NCI-H128 (cell line): ENCODE data around the gene ARX.

Experiments used
- DNase-seq: peaks from one replicate; lab custom pipeline; 2025; ENCODE audit not compliant: unreplicated experiment; lab: John Stamatoyannopoulos, UW

The ARX gene

GRCh38 chrX:25001808-25002660, 13.7 kb downstream of the ARX start:
- no peak for DNase-seq

- DNase-seq = no peak
Measured at GRCh38 chrX:24999511-24999910, 16.3 kb downstream of the ARX start.

GRCh38 chrX:24996096-24996709, 19.6 kb downstream of the ARX start:
- no peak for DNase-seq

GRCh38 chrX:24993879-24994278, 21.9 kb downstream of the ARX start:
- no peak for DNase-seq

GRCh38 chrX:24990535-24990934, 25.2 kb downstream of the ARX start:
- DNase-seq = no peak

GRCh38 chrX:24988314-24988713, 27.5 kb downstream of the ARX start:
- no peak for DNase-seq

GRCh38 chrX:24987731-24988130, 28.0 kb downstream of the ARX start:
- DNase-seq = no peak

GRCh38 chrX:24985120-24985519, 30.6 kb downstream of the ARX start:
- no peak for DNase-seq

GRCh38 chrX:24983931-24984330, 31.8 kb downstream of the ARX start:
- DNase-seq = no peak

GRCh38 chrX:24982306-24982965, 33.3 kb downstream of the ARX start:
- no peak for DNase-seq

GRCh38 chrX:24981030-24981429, 34.7 kb downstream of the ARX start:
- no peak for DNase-seq

- no peak for DNase-seq
Measured at GRCh38 chrX:24979081-24979480, 36.7 kb downstream of the ARX start.

GRCh38 chrX:24969812-24970211, 46.0 kb downstream of the ARX start:
- DNase-seq = no peak

GRCh38 chrX:24965372-24965771, 50.4 kb downstream of the ARX start:
- DNase-seq = no peak

GRCh38 chrX:24963823-24964222, 51.9 kb downstream of the ARX start:
- no peak for DNase-seq

- no peak for DNase-seq
Measured at GRCh38 chrX:24961809-24962208, 54.0 kb downstream of the ARX start.

GRCh38 chrX:24956828-24957227, 58.9 kb downstream of the ARX start:
- DNase-seq = no peak

GRCh38 chrX:24955372-24955930, 60.3 kb downstream of the ARX start:
- no peak for DNase-seq

GRCh38 chrX:24954732-24955131, 61.0 kb downstream of the ARX start:
- DNase-seq = no peak
